Measurements from ENCODE around the gene LRP1B. TPM values are rescaled to one million over a fixed set of nuclear protein-coding genes. Genes with fewer than 3 reads are reported as not detected.
"Not testable (repeated sequence)": the region's sequence is repeated elsewhere in the genome, so short reads cannot be mapped to it uniquely, and the experiment has no call there.

The LRP1B gene
- total and polyA plus RNA-seq, 2 donors (not counting 1 experiment from before 2014, with no cell fraction given): not detected

- Histone ChIP-seq H3K9ac (ENCODE audit: low read length) (no peak overlapping the region), H3K79me2 (ENCODE audit: control insufficient read depth, insufficient read depth, low read length) (no peaks in the 10 kb centered on the region), H3K4me1 (ENCODE audit: control insufficient read depth in 2 of 2, insufficient read depth in 2 of 2, low read length in 2 of 2) (no peaks in the 10 kb centered on the region), H3K27me3 (replicated peaks in 1 of 4; ENCODE audit: control extremely low read depth in 1 of 4, control insufficient read depth in 3 of 4, insufficient read depth in 4 of 4, low read length in 3 of 4) (no peaks in the 10 kb centered on the region), H3K9me3 (ENCODE audit: control extremely low read depth in 1 of 3, control insufficient read depth in 2 of 3, insufficient read depth in 1 of 3, low read length in 2 of 3) (no peaks in the 10 kb centered on the region), H4K20me1 (ENCODE audit: control insufficient read depth, insufficient read depth, low read length, poor library complexity, severe bottlenecking) (no peaks in the 10 kb centered on the region), H3K36me3 (replicated peaks in 1 of 2; ENCODE audit: control extremely low read depth in 1 of 2, control insufficient read depth in 1 of 2, extremely low read depth in 1 of 2, insufficient read depth in 2 of 2, low read length in 1 of 2) (no peaks in the 10 kb centered on the region), H3K4me2 (replicated peaks; ENCODE audit: low read depth, low read length, poor library complexity, severe bottlenecking) (no peak overlapping the region), H3K27ac (ENCODE audit: low read length in 2 of 2) (no peak overlapping the region), H3K4me3 (ENCODE audit: control extremely low read depth in 1 of 5, extremely low read depth in 1 of 5, insufficient read depth in 1 of 5, low read depth in 2 of 5, low read length in 4 of 5) (no peak overlapping the region), H2AFZ (ENCODE audit: insufficient read depth, low read depth, low read length, poor library complexity, severe bottlenecking) (no peak overlapping the region)
- intact Hi-C loops (cut with micrococcal nuclease): no loop called here
- Mint-ChIP-seq H3K4me3 (no peak overlapping the region), H3K9me3 (ENCODE audit: insufficient read depth) (no peaks in the 10 kb centered on the region), H3K27ac (no peak overlapping the region), H3K4me1 (no peaks in the 10 kb centered on the region), H3K27me3 (no peaks in the 10 kb centered on the region)
- POLR2A ChIA-PET: no interaction called here
- WGBS (ENCODE audit: insufficient coverage): 60% methylated on average over 1 of the region's 1 CpG
- CTCF ChIA-PET: no interaction called here
- DNase-seq (no peak), ATAC-seq (ENCODE audit: low read depth) (no peak)
- TF ChIP-seq CTCF (IDR thresholded peaks at IDR 0.05): no peak
- TF ChIP-seq EZH2 (IDR thresholded peaks at IDR 0.05; ENCODE audit: borderline replicate concordance, insufficient read depth, low read depth, low read length, poor library complexity, severe bottlenecking): no peak
Measured at GRCh38 chr2:140344838-140345237, 1786.0 kb downstream of the LRP1B start.

GRCh38 chr2:140344266-140344665 is 1786.5 kb downstream of the LRP1B start:
- H3K9me3 Mint-ChIP-seq (ENCODE audit: insufficient read depth); H3K36me3 ChIP-seq (replicated peaks in 1 of 2; ENCODE audit: control extremely low read depth in 1 of 2, control insufficient read depth in 1 of 2, extremely low read depth in 1 of 2, insufficient read depth in 2 of 2, low read length in 1 of 2); ATAC-seq (ENCODE audit: low read depth); H3K27ac ChIP-seq (ENCODE audit: low read length in 2 of 2); H3K4me3 ChIP-seq (ENCODE audit: control extremely low read depth in 1 of 5, extremely low read depth in 1 of 5, insufficient read depth in 1 of 5, low read depth in 2 of 5, low read length in 4 of 5); H3K4me1 ChIP-seq (ENCODE audit: control insufficient read depth in 2 of 2, insufficient read depth in 2 of 2, low read length in 2 of 2); POLR2A ChIA-PET; H3K27me3 ChIP-seq (replicated peaks in 1 of 4; ENCODE audit: control extremely low read depth in 1 of 4, control insufficient read depth in 3 of 4, insufficient read depth in 4 of 4, low read length in 3 of 4); CTCF ChIA-PET; H4K20me1 ChIP-seq (ENCODE audit: control insufficient read depth, insufficient read depth, low read length, poor library complexity, severe bottlenecking); H2AFZ ChIP-seq (ENCODE audit: insufficient read depth, low read depth, low read length, poor library complexity, severe bottlenecking); H3K79me2 ChIP-seq (ENCODE audit: control insufficient read depth, insufficient read depth, low read length); H3K4me3 Mint-ChIP-seq; H3K9ac ChIP-seq (ENCODE audit: low read length); DNase-seq; intact Hi-C loops (cut with micrococcal nuclease); H3K4me2 ChIP-seq (replicated peaks; ENCODE audit: low read depth, low read length, poor library complexity, severe bottlenecking); H3K27ac Mint-ChIP-seq; H3K27me3 Mint-ChIP-seq; H3K9me3 ChIP-seq (ENCODE audit: control extremely low read depth in 1 of 3, control insufficient read depth in 2 of 3, insufficient read depth in 1 of 3, low read length in 2 of 3); H3K4me1 Mint-ChIP-seq: not testable (repeated sequence)
- WGBS (ENCODE audit: insufficient coverage): 80% methylated on average over 1 of the region's 1 CpG
